Left ventricle myocardium inferior (tissue), 1 donor: ENCODE measurements around the gene RPS4Y1. TPM values are rescaled to one million over a fixed set of nuclear protein-coding genes. Genes with fewer than 3 reads are reported as not detected.

ENCODE experiments used
- DNase-seq: peaks from one replicate; pipeline ENCODE4 v3.0.0-alpha.2; 2020
- H3K27ac ChIP-seq: fragments of 200-600 bp; replicated peaks from 2 replicates; pipeline ENCODE4 v1.8.0; 2021
- H3K27me3 ChIP-seq: fragments of 200-600 bp; 2 replicates; pipeline ENCODE4 v1.8.0; 2021; ENCODE audit warnings: low read depth
- H3K36me3 ChIP-seq: fragments of 200-600 bp; 2 replicates; pipeline ENCODE4 v1.8.0; 2021
- H3K4me1 ChIP-seq: fragments of 200-600 bp; 2 replicates; pipeline ENCODE4 v1.8.0; 2021
- H3K4me3 ChIP-seq: fragments of 200-600 bp; 2 replicates; pipeline ENCODE4 v1.8.0; 2021; ENCODE audit warnings: mild to moderate bottlenecking, moderate library complexity
- H3K9me3 ChIP-seq: fragments of 200-600 bp; replicated peaks from 2 replicates; pipeline ENCODE4 v1.8.0; 2021
- CTCF ChIP-seq: fragments of 200-600 bp; IDR thresholded peaks from 2 replicates; pipeline ENCODE4 v1.8.0; 2021; ENCODE audit warnings: antibody characterized with exemption, mild to moderate bottlenecking, borderline replicate concordance
- intact Hi-C: fragments of 100-400 bp; cut with micrococcal nuclease; formaldehyde crosslinking; loops from one replicate; pipeline ENCODE4 v1.11.0; 2022
- total RNA-seq: library from RNA; stranded (reverse); fragmentation: NEBNext Ultra II Directional; extraction: Animal tissue kit (Norgen Biotek cat#: 25700); gene quantifications from one replicate; pipeline ENCODE4 v1.2.1, GENCODE V29; 2021
- donor health status: DM: no; HTN: yes; CAD: no; lungs with severe emphysema.

Gene RPS4Y1
- total RNA-seq, 1 donor from 2014 or later, result 175 TPM

DNA sequence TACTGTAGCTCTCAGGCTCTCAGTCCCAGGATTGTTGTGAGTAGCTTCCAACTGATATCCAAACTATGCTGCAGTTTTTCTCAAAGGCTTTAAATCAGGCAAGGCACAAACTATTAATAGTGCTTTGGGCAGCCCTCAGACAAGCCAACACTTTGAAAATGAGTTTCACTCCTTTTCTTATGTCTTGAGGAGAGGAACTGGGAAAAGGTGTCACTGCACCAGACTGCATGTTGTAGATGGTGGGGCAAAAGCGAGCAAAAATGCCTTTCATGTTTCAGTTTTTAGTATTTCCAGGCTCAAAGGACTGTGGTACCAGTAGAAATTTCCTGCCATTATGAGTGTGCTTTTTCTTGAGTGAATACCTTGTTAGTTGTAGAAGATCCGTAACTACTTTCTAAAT is 54.6 kb downstream of the RPS4Y1 start:
- H3K4me1 ChIP-seq, result no peaks in the 10 kb centered on the region
- no peaks in the 10 kb centered on the region for H3K36me3 ChIP-seq
- no peak for DNase-seq
- TF ChIP-seq CTCF, result no peak
- no peak overlapping the region for H3K27ac ChIP-seq
- no peaks in the 10 kb centered on the region for H3K9me3 ChIP-seq
- H3K27me3 ChIP-seq, result no peaks in the 10 kb centered on the region
- intact Hi-C loops, result no loop called here
- no peak overlapping the region for H3K4me3 ChIP-seq

DNA sequence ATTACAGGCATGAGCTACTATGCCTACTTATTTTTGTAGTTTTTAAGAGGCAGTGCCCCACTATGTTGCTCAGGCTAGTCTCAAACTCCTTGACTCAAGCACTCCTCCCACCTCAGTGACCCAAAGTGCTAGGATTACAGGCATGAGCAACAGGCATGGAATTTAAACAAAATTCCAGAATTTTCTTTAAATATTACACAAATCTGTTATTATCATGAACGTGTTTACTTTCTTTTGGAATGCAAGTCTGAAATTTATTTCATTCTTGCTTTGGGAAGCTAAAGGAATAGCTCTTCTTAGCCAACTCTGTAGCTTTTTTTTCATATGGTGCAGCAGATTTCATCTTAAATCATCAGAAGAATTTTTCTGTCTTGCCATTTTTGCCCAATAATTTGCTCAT is 66.0 kb downstream of the RPS4Y1 start:
- TF ChIP-seq CTCF, result no peak
- no peak overlapping the region for H3K27ac ChIP-seq
- no peaks in the 10 kb centered on the region for H3K4me1 ChIP-seq
- no peaks in the 10 kb centered on the region for H3K36me3 ChIP-seq
- intact Hi-C loops, result no loop called here
- H3K27me3 ChIP-seq, result no peaks in the 10 kb centered on the region
- H3K9me3 ChIP-seq, result no peaks in the 10 kb centered on the region
- no peak for DNase-seq
- no peak overlapping the region for H3K4me3 ChIP-seq

DNA sequence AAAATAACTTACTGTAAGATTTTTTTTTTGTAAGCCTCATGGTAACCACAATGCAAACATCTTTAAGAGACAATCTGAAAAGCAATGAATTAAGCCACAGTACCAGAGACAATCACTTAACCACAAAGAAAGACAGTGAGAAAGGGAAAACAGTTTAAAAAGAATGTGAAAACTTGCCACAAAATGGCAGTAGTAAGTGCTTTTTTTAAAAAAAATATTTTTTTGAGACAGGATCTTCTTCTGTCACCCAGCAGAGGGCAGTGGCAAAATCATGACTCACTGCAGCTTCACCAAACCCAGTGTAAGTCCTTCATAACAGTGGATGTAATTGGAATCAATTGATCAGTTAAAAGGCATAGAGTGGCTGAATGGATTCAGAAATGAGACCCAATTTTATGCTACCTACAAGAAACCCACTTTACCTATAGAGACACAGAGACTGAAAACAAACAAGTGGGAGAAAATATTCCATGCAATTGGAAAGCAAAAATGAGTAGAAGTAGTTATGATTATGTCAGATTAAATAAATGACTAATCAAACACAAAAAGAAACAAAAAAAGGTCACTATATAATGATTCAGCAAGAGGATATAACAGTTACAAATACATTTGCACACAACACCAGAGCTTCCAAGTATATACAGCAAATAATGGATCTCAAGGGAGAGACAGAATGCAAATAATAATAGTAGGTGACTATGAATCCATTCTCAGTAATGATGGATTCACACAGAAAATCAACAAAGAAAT is 71.8 kb downstream of the RPS4Y1 start:
- no peak for DNase-seq
- Histone ChIP-seq H3K27me3 (no peaks in the 10 kb centered on the region), H3K4me1 (no peaks in the 10 kb centered on the region), H3K9me3 (no peaks in the 10 kb centered on the region), H3K27ac (no peak overlapping the region), H3K4me3 (no peak overlapping the region), H3K36me3 (no peaks in the 10 kb centered on the region)
- peak; percentile 31 for TF ChIP-seq CTCF
- intact Hi-C loops, result no loop called here

Other genes with a start within 250 kb of the RPS4Y1 start
- not detected for gene SRY, start 53.9 kb upstream of the RPS4Y1 start, total RNA-seq
- 10.7 TPM for gene ZFY, start 93.8 kb downstream of the RPS4Y1 start, total RNA-seq